CD1c-positive myeloid dendritic cell (primary cell): ENCODE data around the gene COL4A6.

Experiments used
- DNase-seq: peaks from one replicate; pipeline ENCODE4 v3.0.0-alpha.2; 2016; ENCODE audit errors: extremely low spot score

The COL4A6 gene

DNA sequence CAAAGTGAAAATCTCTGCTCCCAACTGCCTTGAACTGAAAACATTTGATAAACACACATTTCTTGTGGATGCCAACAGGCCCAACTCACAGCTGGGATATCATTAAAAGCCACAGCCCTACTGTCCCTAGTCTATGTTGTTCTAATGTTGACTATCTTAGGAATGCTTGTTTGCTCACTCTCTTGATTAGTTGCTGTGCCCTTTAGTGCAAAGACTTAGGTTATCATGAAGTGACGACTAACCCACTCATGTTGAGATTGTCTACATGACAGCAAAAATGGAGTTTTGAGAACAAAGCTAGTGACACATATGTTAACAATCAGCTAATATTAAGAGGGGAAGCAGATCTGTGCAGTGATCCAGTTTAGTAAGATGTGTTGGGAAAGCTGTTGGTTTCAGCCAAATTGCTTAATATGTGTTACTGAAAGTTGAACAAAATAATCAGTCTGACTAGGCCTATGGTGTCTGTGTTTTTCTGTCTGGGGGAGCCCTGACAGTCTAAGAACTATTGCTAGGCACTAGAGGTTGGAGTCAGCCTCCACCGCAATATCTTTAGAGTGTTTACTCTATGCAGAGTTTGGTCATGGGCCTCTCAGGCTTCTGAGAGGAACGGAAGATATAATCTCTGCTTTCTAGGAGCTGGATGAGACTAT is 221.2 kb downstream of the COL4A6 start:
- DNase-seq, result no peak

DNA sequence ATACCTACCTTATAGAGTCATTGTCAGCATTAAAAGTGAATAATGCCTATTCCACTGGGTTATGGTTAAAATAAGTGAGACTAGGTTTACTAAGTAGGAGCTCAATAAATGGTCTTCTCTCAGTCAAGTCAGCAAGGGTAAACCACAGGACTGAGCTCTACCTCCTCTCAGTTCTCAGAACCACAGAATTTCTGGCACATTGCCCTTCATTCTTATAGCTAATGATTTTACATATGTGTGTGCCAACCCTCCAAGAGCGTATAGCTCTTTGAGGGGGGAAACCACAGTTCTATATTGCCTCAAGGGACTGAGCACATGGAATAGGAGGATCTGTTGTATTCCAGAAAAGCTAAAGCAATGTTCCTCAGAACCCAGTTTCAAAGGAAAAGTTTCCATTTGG is 221.8 kb downstream of the COL4A6 start:
- no peak for DNase-seq

DNA sequence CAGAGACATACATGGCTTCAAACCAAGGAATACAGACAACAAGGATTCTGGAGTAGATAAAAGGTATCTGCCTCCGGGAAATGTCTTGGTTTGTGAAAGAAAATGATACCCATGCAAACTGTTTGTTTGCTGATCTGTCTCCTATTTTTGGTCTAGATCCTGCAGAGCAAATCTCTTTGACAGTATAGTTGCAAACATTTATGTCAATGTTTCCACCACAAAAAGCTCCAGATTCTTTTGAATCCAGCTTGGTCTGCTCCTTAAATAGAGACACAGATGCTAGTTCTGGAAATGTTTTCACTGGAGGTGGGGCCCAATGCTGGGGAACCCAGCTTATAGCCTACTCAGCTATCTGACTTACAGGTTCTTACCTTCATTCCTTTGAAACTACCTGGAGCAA is 226.9 kb downstream of the COL4A6 start:
- DNase-seq, result no peak

DNA sequence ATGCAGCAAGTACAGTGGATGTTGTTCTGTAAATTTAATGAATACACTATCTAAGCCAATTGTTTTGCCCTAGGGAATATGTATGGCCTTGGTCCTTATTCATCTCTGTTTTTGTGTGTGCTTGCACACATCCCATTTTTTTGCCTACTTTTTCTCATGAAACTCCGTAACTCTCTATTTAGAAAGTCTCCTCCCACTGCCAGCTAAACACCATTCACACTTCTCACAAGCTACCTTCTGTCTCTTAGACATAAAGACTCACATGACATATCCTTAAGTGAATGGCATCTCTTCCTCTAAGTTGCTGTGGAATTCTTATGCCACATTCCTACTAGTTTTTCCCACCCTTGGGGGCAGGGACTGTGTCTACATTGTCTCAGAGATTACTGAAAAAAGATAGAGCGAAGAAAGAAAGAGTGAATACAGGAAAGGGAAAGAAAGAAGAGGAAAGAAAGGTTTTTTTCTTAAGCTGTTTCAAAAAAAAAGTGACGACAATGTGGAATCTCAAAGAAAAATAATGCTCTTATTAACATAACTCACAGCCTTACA is 229.1 kb downstream of the COL4A6 start:
- no peak for DNase-seq

DNA sequence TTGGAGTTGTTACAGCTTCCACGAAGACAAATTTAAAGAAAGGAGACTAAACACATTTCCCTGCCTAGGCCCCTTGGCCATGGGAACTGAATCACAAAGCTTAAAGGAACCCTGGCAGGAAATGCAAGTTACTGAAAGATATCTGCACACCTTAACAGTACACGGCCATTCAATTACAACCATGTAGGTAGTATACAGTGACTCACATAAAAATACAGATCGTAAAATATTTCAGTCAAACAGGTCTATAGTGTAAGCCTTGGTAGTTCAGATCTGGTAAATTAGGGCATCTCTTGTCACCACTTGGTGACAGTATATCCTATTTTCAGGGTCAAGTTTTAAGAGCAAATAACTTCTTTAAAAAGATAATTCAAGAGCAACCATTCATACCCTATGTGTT is 234.7 kb downstream of the COL4A6 start:
- no peak for DNase-seq

DNA sequence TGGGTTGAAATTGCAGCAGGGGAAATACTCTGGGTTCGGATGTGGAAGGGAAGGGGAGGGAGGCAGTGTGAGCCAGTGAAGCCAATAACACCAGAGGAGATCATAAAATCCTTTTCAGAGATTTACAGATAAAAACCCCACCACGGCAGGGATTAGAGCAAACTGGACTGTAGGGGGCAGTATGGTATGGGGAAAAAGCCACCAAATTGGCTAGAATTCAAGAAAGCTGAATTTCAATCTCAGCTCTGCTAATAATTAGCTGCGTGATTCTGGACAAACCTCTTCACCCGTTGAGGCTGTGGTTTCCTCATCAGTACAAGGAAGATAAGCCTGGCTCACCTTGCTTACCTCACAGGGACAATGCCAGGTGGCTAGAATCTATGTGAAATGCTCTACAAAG is 238.5 kb downstream of the COL4A6 start:
- peak; percentile 5 for DNase-seq

DNA sequence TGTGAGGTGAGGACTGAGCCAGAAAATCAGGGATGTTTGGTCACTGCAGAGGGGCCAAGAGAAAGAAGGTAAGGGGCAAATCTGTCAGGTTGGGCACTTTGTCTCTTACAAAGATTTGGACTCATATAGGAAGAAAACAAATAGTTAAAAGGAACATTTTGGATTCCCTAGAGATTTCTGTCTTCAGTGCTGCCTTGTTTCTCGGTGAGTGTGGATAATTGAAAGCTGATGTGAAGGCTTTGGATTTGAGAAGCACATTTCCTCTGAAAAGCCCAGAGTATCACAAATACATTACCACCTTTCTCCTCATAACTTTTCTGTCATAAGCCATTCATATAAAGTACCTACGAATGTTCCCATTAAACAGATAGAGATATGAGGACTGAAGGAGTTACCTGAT is 239.2 kb downstream of the COL4A6 start:
- no peak for DNase-seq

DNA sequence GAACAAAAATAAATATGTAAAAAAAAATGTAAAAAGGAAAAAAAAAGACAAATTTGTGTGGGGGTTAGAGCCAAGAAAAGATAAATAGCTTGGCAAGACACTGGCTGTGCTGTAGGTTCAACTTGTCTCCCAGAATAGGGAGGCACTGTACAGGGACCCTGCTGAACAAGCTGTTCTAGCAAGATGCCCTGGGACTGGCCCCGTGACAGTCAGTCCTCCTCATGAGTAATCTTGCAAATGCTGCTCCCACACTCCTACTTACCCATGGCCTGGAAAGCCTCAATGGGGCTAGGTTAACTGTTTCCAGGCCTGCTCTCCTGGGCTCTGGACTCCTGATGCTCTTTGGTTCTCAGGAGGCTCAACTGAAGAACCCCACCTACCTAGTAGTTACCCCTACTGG is 239.8 kb downstream of the COL4A6 start:
- no peak for DNase-seq

DNA sequence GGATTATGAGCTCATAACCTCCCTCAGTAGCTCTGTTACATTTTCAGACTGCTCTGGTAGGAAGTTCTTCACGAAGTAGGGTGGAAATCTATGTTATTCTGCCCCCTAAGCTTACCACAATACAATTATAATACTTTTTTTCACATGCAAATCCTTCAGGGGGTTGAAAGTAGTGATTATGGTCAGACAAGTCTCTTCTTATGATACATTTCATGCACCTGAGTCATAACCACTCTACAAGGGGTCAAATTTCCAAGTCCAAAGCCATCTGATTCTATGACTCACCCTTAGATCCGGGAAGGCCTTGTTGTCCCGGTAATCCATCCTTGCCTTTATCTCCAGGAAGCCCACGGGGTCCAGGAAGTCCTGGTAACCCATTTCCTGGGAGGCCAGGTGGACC is 251.4 kb downstream of the COL4A6 start:
- no peak for DNase-seq

DNA sequence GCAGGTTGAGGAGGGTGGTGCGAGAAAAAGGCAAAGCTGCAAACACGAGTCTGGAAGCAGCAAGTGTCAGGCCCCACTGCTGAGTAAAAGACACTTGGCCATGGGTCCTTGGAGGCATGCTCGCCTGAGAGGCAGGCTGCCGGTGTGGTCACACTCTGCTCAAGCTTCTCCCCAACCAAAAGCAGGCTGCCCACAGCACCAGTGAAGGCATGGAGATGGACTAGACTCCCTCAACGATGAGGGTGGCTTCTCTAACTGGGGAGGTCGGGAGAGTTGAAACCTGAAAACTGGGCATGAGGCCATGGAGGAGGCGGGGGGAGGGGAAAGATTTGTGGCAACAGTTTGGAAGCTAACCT is 260.1 kb downstream of the COL4A6 start:
- DNase-seq, result no peak

DNA sequence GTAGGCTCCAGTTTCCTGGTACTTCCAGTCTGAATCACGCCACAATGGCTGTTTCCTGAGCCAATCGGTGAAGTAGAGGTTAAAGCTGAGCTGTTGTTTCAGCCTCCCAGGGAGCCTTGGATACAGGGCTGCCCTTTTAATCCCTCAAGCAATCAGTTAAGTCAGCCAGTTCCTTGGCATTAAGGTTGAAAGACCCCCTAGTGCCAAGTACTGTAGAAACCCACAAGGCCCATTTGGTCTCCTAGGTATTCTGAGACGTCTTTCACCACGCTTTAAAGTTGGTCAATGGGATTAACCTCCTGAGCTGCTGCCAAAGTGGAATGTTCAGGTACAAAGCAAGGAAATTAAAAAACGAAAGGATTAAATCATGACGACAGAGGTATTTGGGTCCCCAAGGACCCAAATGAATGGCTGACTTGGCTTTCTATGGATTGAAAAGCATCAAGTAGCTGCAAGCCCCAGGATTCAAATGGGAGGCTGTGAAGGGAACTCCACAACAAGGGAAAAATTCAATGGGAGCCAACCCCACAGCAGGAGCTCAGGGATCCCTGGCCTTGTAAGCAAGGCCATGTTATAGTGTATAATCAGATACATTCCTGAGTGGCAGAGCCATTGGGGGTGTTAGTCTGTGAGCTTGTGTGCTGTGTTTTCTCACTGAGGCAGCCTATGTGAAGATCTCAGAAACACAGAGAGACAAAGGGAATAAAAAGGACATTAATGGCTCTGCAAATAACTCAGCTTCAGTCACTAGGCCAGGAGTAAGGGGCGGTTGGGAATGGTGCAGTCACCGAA is 260.7 kb downstream of the COL4A6 start:
- DNase-seq, result no peak

DNA sequence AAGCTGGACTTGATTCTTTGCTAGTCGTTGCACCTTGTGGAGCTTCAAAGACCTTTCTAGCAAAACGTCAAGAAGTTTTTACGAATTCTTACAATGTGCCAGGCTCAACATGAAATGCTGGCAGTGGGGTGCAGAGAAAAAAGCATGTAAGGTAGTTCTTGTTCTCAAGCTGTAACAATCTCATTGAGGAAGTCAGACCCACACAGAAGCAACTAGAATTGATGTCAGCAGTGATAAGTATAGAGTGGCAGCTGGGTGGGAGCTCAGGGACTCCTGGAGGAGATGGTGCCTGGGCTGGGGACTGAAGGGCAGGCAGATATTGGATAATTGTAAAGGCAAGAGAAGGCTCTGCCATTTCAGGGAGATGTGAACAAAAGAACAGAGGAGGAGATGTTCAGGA is 264.3 kb downstream of the COL4A6 start:
- no peak for DNase-seq

DNA sequence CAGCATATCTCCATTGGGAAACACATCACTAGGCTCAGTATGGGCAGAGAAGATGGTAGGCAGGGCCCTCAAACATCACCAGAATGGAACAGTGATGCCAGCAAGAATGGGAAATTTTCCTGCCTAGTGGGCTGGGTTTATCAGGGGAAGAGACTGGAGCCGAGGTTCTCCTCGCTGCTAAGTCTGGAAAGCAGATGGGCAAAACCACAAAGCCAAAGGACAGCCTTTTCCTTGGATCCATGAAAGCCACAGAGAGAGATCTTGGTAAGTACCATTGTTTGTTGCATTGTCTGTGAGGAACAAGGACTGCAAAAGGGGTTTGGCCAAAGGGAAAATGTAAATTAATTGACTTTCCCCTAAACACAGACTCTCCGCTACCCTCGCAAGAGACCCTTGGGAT is 266.6 kb downstream of the COL4A6 start:
- no peak for DNase-seq

DNA sequence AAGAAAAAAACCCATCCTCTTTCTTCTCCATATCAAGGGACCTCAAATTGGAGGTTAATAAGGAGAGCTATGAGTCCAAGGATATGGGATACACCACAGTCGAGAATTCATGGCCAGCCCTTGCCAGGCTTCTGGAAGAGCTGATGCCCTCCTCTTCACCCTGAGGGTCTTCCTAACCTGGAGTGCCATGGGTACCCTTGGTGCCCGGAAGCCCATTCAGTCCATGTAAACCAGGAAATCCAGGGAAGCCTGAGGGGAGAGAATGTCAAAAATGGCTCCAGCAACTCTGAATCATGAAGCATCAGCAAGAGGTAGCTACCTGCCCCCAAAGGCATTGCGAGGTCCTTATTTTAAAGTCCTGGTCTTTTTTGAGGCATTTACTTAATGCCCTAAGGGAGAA is 268.5 kb downstream of the COL4A6 start:
- DNase-seq, result no peak

DNA sequence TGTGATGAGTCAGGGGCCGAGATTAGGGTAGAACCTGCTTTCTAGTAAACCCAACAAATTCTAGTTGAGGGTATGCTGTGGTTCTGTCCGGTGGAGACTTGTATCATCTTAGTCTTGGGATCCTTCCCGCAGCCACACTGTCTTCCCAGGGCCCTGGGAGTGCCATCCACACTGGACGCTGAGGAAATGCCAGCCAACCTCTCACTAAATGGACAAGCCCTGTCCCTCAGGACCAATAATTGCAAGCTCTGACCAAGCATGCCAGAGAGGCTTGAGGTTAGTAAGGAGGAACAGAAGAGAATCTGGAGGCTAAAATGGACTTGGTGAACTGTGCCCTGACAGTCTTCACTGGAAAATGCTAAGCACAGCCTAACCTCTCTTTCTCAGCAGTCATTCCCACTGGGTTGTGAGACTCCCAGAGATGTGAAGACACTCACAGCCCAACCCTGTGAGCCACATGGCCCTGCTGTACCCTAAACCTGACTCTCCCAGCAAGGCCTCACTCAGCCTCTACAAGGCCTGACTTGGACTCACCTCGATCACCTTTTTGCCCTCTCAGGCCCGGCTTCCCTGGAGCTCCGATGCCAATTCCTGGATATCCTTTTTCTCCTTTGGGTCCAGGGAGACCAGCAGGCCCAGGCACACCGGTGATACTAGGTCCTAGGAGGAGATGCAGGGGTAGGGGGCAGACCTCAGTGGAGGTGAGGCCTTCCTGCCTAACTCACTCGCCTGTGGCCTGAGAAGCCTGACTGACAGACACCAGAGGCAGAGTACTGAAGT is 269.1 kb downstream of the COL4A6 start:
- no peak for DNase-seq

DNA sequence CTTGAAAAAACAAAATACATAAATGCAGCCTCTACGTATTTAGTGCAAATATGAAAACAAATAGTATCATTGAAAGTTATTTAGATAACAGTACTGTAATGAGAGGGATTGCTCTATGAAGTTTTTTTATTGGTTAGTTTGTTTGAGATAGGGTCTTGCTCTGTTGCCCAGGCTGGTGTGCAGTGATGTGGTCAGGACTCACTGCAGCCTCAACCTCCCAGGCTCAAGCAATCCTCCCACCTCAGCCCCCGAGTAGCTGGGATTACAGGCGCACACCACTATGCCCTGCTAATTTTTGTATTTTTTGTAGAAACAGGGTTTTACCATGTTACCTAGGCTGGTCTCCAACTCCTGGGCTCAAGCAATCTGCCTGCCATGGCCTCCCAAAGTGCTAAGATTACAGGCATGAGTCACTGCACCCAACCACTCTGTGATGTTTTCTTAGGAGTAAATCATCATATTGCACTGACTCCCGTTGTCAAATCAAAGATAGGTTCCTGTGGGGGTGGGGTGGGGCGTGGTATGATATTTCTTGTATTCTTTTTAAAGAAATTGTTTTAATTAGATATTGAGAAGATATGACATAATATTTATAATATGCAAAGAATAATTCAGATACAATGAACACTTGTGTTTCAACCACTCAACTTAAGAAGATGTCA is 270.9 kb downstream of the COL4A6 start:
- DNase-seq, result no peak

DNA sequence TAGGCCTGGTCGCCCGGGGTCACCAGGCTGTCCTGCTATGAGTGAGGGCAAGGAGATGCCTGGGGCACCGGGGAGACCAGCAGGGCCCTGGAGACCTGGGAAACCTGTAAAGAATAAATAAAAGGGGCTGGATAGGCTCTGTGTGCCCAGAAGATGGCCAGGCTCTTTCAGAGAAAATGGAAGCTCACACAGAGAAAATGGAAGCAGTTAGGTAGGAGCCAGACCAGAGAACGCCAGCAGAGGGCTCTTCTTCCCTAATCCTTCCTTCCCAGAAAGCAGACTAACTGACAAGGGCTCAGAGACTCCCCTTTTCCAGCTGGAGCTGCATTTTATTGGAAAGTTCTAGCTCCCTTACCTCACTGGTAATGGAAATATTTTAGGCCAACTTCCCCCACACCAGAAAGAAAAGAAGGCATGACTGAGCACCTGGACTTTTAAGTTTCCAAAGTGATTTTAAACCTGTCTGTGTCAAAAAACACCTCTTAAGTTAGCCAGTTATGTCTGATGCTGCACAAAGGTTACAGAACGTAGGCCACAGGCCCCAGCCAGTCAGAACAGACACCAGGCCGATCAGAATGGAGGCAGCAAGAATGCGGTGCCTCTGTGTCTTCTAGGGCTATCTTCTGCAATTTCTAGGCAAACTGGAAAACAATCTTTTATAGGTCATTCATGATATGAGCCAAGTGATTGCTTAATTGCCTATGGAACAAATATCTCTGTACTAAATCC is 272.7 kb downstream of the COL4A6 start:
- DNase-seq, result no peak

DNA sequence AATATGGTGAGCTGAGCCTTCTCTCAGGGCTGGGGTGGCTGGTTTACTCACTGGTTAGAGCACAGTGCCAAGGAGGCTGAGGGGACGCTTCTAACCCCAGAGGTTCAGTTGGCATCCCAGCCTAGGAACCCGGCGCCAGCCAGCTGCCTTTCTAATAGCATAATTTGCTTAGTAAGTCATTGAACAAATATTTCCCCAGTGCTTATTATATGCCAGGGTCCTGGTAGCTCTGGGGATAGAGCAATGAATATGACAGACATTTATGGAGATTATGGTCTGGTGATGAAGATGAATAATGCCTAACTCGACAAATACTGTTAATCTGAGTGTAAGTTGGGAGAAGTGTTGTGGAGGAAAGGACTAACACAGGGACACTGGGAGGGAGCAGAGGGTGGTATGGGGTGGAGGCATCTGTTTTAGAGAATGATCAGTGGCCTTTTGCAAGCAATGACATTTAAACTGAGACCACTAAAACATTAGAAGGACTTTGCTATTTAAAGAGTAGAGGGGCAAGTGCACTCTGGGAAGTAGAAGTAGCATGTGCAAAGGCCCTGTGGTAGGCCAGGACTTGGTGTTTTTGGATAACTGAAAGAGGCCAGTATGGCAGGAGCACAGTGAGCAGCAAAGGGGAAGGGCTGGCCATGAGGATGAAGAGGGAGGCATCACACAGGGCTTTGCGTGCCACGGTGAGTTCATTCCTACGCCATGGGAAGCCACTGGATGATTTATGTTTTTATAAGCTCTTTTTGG is 274.7 kb downstream of the COL4A6 start:
- DNase-seq, result no peak

DNA sequence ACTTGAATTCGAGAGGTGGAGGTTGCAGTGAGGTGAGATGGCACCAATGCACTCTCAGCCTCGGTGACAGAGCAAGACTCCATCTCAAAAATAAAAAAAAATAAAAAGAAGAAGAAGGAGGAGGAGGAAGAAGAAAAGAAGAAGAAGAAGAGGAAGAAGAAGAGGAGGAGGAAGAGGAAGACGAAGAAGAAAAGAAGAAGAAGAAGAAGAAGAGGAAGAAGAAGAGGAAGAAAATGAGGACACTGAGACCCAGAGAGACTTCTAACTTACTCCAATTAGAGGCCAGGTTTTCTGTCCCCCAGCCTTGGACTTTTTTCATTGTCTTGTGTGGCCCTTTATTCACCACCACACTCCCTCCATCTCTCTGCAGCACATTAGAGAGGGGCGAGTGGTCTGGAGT is 276.0 kb downstream of the COL4A6 start:
- DNase-seq, result no peak

DNA sequence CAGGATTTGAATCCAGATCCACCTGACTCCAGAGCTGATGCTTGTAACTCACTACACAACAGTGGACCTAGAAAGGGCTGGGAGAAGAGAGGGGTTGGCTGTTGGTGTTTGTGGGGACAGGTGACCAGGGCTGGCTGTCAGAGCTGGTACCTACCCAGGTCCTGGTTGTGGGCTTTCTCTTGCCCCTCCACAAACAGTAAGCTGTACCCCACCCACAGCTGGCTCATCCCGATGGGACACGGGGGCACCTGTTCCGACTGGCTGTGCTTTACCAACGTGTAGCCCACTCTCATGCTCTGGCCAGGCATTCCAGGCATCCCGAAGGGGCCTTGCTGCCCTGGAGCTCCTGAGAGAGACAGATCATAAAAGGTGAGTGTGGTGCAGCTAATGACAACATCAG is 277.9 kb downstream of the COL4A6 start:
- no peak for DNase-seq
